ENCODE measurements around the gene TFPI2.

DNA sequence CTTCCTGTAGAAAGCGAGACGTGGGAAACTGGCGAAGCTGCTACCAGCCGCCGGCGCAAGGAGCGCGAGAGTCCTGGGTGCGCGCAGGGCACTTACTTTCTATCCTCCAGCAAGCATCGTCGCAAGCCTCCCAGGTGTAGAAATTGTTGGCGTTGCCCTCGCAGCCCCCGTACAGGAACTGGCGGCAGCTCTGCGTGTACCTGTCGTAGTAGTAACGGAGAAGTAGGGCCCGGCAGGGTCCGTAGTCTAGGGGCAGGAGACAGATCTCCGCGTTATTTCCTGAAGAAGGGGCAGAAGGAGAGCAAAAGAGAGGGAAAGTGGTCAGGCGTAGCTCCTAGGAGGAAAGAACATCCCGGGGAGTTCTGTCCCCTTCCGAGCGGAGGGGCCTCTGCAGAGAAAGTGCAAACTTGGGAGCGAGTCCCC lies 501 bp downstream of the TFPI2 start:
- TF ChIP-seq, protein P1, sequence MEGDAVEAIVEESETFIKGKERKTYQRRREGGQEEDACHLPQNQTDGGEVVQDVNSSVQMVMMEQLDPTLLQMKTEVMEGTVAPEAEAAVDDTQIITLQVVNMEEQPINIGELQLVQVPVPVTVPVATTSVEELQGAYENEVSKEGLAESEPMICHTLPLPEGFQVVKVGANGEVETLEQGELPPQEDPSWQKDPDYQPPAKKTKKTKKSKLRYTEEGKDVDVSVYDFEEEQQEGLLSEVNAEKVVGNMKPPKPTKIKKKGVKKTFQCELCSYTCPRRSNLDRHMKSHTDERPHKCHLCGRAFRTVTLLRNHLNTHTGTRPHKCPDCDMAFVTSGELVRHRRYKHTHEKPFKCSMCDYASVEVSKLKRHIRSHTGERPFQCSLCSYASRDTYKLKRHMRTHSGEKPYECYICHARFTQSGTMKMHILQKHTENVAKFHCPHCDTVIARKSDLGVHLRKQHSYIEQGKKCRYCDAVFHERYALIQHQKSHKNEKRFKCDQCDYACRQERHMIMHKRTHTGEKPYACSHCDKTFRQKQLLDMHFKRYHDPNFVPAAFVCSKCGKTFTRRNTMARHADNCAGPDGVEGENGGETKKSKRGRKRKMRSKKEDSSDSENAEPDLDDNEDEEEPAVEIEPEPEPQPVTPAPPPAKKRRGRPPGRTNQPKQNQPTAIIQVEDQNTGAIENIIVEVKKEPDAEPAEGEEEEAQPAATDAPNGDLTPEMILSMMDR (IDR thresholded peaks at IDR 0.05): no peak
- TF ChIP-seq POLR2AphosphoS5 (IDR thresholded peaks at IDR 0.05; ENCODE audit: insufficient read depth in 1 of 2, low read depth in 1 of 2): no peak
- no peak for TF ChIP-seq POLR2A (IDR thresholded peaks at IDR 0.05)
